ENCODE results near the gene RANBP17.

GRCh38 chr5:170867825-170868224 lies 6.0 kb downstream of the RANBP17 start:
- TF ChIP-seq CTCF (conservative IDR thresholded peaks at IDR 0.05; ENCODE audit: low read depth, low read length) = no peak
- TF ChIP-seq EZH2 (IDR thresholded peaks at IDR 0.05; ENCODE audit: borderline replicate concordance, low read depth, low read length, poor library complexity, severe bottlenecking) = no peak

All from A673 (cell line).